Measurements from ENCODE around the gene TMCC1.
"Not testable (repeated sequence)": the region's sequence is repeated elsewhere in the genome, so short reads cannot be mapped to it uniquely, and the experiment has no call there.

Gene TMCC1

DNA sequence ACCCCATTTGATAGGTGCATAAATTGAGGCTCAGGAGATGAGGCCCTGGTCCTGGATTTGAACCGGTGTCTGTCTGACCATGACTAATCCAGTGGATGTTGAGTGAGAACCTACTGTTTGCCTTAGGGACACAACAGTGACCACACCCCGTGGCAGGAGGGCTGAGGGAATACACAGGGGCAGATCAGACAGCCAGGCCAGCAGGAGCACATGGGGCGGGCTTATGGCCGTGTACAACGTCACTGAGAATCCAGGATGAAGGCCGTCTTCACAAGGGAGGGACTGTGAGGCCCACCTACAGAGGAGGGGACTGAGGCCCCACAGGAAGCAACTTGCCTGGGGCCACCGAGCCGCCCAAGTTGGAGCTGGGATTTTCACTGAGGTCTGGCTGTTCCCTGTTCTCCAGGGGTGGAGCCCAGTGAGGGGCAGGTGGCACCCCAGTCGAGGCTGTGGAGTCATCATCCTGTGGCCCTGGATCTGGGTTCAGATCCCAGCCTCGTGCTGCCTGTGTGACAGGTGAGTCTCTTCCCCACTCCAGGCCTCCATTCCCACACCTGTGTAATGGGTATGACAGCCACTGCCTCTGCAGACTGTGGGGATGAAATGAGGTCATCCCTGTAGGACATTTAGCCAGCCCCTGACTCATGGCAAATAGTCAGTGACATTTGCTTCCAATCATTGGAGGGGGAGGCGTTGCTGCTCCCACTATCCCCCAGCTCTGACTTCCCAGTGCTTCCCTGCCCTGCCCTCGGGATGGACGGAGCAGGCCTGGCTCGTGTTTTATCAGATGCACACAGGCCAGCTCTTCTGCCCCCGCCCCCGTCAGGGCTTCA is 280.8 kb downstream of the TMCC1 start:
- no peak overlapping the region for H3K4me3 Mint-ChIP-seq
- no peaks in the 10 kb centered on the region for H3K9me3 Mint-ChIP-seq
- no peak overlapping the region for H3K27ac Mint-ChIP-seq
- ATAC-seq = no peak
- no peaks in the 10 kb centered on the region for H3K36me3 Mint-ChIP-seq
- peaks cover 7% of the 10 kb centered on the region for H3K4me1 Mint-ChIP-seq
- H3K27me3 Mint-ChIP-seq = peaks cover 24% of the 10 kb centered on the region

GRCh38 chr3:129611812-129612533 is 281.5 kb downstream of the TMCC1 start:
- ATAC-seq = peak; percentile 6
- Mint-ChIP-seq H3K36me3 (no peaks in the 10 kb centered on the region), H3K4me3 (no peak overlapping the region), H3K27me3 (peaks cover 32% of the 10 kb centered on the region), H3K4me1 (peaks cover 15% of the 10 kb centered on the region), H3K27ac (no peak overlapping the region), H3K9me3 (no peaks in the 10 kb centered on the region)

DNA sequence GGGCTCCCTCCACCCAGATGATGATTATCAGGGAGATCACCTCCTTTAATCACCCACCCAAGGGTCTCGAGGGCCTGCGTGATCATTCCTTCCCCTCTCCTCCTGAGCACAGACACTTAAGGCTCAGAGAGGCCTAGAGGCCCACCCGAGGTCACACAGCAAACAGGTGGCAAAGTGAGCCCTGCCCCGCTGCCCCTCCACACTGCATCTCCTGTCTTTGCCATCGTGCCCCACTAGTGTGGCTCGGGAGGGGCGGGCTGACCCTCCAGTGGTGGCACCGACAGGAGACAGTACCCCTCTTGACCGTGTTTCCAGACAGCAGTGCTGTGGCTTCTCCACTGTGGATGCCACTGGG is 282.1 kb downstream of the TMCC1 start:
- Mint-ChIP-seq H3K9me3 (no peaks in the 10 kb centered on the region), H3K27me3 (peaks cover 37% of the 10 kb centered on the region), H3K27ac (no peak overlapping the region), H3K36me3 (no peaks in the 10 kb centered on the region), H3K4me3 (no peak overlapping the region), H3K4me1 (peaks cover 18% of the 10 kb centered on the region)
- no peak for ATAC-seq

DNA sequence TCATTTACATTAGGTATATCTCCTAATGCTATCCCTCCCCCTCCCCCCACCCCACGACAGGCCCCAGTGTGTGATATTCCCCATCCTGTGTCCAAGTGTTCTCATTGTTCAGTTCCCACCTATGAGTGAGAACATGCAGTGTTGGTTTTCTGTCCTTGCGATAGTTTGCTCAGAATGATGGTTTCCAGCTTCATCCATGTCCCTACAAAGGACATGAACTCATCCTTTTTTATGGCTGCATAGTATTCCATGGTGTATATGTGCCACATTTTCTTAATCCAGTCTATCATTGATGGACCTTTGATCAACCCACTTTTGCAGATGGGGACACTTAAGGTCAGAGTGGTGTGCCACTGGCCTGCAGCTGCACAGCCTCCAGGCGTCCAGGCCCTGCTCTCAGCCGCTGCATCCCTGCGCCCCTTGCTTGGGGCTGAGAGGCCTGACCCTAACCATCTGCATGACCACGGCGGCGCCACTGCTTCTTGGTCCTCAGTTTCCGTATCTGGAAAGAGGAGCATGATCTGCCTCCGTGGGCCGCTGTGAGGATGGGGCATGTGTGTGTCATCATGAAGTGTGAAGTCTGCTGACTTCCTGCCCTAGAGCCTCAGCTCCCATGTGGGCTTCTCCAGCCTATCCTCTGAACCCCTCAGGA is 282.6 kb downstream of the TMCC1 start:
- H3K4me1 Mint-ChIP-seq = peaks cover 18% of the 10 kb centered on the region
- not testable (repeated sequence) for H3K27ac Mint-ChIP-seq, H3K9me3 Mint-ChIP-seq, H3K4me3 Mint-ChIP-seq, ATAC-seq, H3K36me3 Mint-ChIP-seq
- peaks cover 38% of the 10 kb centered on the region for H3K27me3 Mint-ChIP-seq

DNA sequence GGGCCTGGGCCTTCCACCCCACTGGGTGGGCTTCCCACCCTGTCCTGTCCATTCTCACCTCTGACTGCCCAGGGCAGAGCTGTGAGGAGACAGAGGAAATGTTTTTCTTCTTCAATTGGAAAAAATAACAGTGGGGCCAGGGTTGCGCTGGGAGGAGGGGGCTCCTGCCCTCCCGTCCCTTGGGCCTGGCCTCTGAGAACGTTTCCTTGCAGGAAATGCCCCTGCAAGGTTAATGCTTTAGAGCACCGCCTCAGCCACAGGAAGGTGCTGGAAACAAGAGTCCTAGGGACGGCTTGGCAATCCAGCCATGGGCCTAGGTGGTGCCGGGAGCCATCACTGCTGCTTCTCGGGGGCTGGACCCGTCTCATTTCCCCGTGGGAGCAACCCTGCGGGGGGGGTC is 283.2 kb downstream of the TMCC1 start:
- H3K27me3 Mint-ChIP-seq = peaks cover 45% of the 10 kb centered on the region
- peaks cover 25% of the 10 kb centered on the region for H3K4me1 Mint-ChIP-seq
- no peak overlapping the region for H3K27ac Mint-ChIP-seq
- H3K36me3 Mint-ChIP-seq = no peaks in the 10 kb centered on the region
- no peak for ATAC-seq
- no peaks in the 10 kb centered on the region for H3K9me3 Mint-ChIP-seq
- no peak overlapping the region for H3K4me3 Mint-ChIP-seq

GRCh38 chr3:129609591-129610182 is 283.8 kb downstream of the TMCC1 start:
- Mint-ChIP-seq H3K36me3 (no peaks in the 10 kb centered on the region), H3K4me1 (peaks cover 25% of the 10 kb centered on the region), H3K9me3 (no peaks in the 10 kb centered on the region), H3K27me3 (peaks cover 49% of the 10 kb centered on the region), H3K4me3 (no peak overlapping the region), H3K27ac (no peak overlapping the region)
- ATAC-seq = no peak

- no peak for ATAC-seq
- H3K9me3 Mint-ChIP-seq = no peaks in the 10 kb centered on the region
- H3K36me3 Mint-ChIP-seq = no peaks in the 10 kb centered on the region
- peaks cover 56% of the 10 kb centered on the region for H3K27me3 Mint-ChIP-seq
- peak overlapping the region; percentile 2 for H3K4me3 Mint-ChIP-seq
- H3K4me1 Mint-ChIP-seq = peaks cover 25% of the 10 kb centered on the region
- no peak overlapping the region for H3K27ac Mint-ChIP-seq
These were observed 284.4 kb downstream of the TMCC1 start for GRCh38 chr3:129608936-129609590.

- no peaks in the 10 kb centered on the region for H3K9me3 Mint-ChIP-seq
- peak overlapping the region; percentile 91 for H3K4me3 Mint-ChIP-seq
- peaks cover 59% of the 10 kb centered on the region for H3K27me3 Mint-ChIP-seq
- no peak overlapping the region for H3K27ac Mint-ChIP-seq
- ATAC-seq = no peak
- H3K4me1 Mint-ChIP-seq = peaks cover 25% of the 10 kb centered on the region
- no peaks in the 10 kb centered on the region for H3K36me3 Mint-ChIP-seq
These were observed 285.2 kb downstream of the TMCC1 start for GRCh38 chr3:129608087-129608935.

GRCh38 chr3:129607391-129608068 is 286.0 kb downstream of the TMCC1 start:
- H3K36me3 Mint-ChIP-seq = no peaks in the 10 kb centered on the region
- H3K27ac Mint-ChIP-seq = peak overlapping the region; percentile 86
- peaks cover 59% of the 10 kb centered on the region for H3K27me3 Mint-ChIP-seq
- no peak for ATAC-seq
- no peaks in the 10 kb centered on the region for H3K9me3 Mint-ChIP-seq
- H3K4me3 Mint-ChIP-seq = peak overlapping the region; percentile 91
- H3K4me1 Mint-ChIP-seq = peaks cover 25% of the 10 kb centered on the region

GRCh38 chr3:129606636-129607390 is 286.7 kb downstream of the TMCC1 start, which contains the start of gene PLXND1:
TSS of gene PLXND1 (minus strand) at chr3:129606676. CDS start at chr3:129606639, 37 bp downstream.
- Mint-ChIP-seq H3K4me1 (peaks cover 25% of the 10 kb centered on the region), H3K27me3 (peaks cover 56% of the 10 kb centered on the region)

GRCh38 chr3:129605922-129606635 is 287.4 kb downstream of the TMCC1 start:
- no peaks in the 10 kb centered on the region for H3K36me3 Mint-ChIP-seq
- peak overlapping the region; percentile 77 for H3K27ac Mint-ChIP-seq
- H3K27me3 Mint-ChIP-seq = peaks cover 49% of the 10 kb centered on the region
- H3K4me1 Mint-ChIP-seq = peaks cover 25% of the 10 kb centered on the region
- peak overlapping the region; percentile 91 for H3K4me3 Mint-ChIP-seq
- peak; percentile 26 for ATAC-seq
- H3K9me3 Mint-ChIP-seq = no peaks in the 10 kb centered on the region

More at GRCh38 chr3:129606636-129607390, 286.7 kb downstream of the TMCC1 start, which contains the start of gene PLXND1:
- peak; percentile 66 for ATAC-seq
- peak within 1 kb of the TSS; percentile 91 for H3K4me3 Mint-ChIP-seq
- no peaks in the 10 kb centered on the region for H3K9me3 Mint-ChIP-seq
- H3K27ac Mint-ChIP-seq = peak within 1 kb of the TSS; percentile 86
- no peaks in the 10 kb centered on the region for H3K36me3 Mint-ChIP-seq

DNA sequence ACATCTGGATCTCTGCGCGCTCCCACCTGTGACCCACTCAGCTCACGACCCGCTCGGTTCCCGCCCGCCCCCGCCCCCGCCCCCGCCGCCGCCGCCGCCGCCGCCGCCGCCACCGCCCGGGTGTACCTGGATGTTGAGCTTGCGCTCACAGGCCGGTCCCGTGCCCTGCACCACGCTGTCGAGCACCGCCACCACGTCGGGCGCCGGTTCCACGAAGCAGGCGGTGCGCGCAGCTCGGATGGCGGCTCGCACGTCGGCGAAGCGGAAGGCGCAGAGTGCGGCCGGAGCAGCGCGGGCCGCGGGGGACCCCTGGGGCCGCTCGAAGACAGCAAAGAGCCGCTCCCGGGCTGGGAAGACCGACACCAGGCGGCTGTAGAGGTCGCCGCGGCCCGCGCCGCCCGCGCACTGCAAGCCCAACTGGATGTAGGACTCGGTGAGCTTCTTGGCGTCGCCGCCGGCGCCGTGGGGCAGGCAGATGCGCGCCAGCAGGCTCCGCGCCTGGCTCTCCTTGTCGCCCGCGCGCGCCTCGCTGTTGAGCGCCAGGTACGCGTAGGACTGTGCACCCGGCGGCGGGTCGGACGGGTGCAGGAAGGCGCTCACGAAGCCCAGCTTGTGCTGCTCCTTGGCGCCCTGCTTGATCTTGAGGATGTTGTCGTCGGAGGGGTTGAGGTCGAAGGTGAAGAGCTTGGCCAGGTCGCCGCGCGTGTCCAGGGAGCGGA is 288.1 kb downstream of the TMCC1 start:
- no peaks in the 10 kb centered on the region for H3K9me3 Mint-ChIP-seq
- no peaks in the 10 kb centered on the region for H3K36me3 Mint-ChIP-seq
- peak overlapping the region; percentile 77 for H3K27ac Mint-ChIP-seq
- H3K4me3 Mint-ChIP-seq = peak overlapping the region; percentile 91
- ATAC-seq = peak; percentile 34
- H3K27me3 Mint-ChIP-seq = peaks cover 48% of the 10 kb centered on the region
- peaks cover 25% of the 10 kb centered on the region for H3K4me1 Mint-ChIP-seq

All from stimulated activated memory B cell treated with anti-CD40 and anti-IgM and Interleukin-4, amounts not matched to agents 10 μg/mL and 1 μg/mL and 100 μg/mL, for 72 hours (primary cell).